Esophagus muscularis mucosa (tissue), 3 donors: ENCODE data around the gene PLEKHA7.

ENCODE experiments used
- CTCF ChIP-seq, 3 experiments: fragments of 200-600 bp in 2 of 3; fragments of 450-650 bp in 1 of 3; sonication (generic) in 2 of 3; IDR thresholded peaks; one replicate each; pipeline ENCODE4 v1.5.1; 2017 to 2019; ENCODE audit warnings: antibody characterized with exemption in 3 of 3, mild to moderate bottlenecking in 2 of 3, moderate library complexity in 1 of 3
- POLR2AphosphoS5 ChIP-seq, 2 donors: sonication (generic); formaldehyde crosslinking; IDR thresholded peaks; one replicate each; pipeline ENCODE4 v1.6.1; 2017; ENCODE audit warnings: antibody characterized with exemption in 2 of 2

GRCh38 chr11:16833026-16833425 lies 181.2 kb downstream of the PLEKHA7 start:
- TF ChIP-seq CTCF (IDR thresholded peaks at IDR 0.05) (no peak), POLR2AphosphoS5 (IDR thresholded peaks at IDR 0.05) (no peak)
